Measurements from ENCODE around the gene TCEAL1. TPM values are rescaled to one million over a fixed set of nuclear protein-coding genes. Genes with fewer than 3 reads are reported as not detected.

The TCEAL1 gene, protein sequence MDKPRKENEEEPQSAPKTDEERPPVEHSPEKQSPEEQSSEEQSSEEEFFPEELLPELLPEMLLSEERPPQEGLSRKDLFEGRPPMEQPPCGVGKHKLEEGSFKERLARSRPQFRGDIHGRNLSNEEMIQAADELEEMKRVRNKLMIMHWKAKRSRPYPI
- total RNA-seq (10 to 100 TPM in 2 of 6 donors, 1 to 10 TPM in 4; 5.9 to 14.1 (median 8.8) TPM), polyA plus RNA-seq (10 to 100 TPM; 14.9 to 31.9 TPM)

DNA sequence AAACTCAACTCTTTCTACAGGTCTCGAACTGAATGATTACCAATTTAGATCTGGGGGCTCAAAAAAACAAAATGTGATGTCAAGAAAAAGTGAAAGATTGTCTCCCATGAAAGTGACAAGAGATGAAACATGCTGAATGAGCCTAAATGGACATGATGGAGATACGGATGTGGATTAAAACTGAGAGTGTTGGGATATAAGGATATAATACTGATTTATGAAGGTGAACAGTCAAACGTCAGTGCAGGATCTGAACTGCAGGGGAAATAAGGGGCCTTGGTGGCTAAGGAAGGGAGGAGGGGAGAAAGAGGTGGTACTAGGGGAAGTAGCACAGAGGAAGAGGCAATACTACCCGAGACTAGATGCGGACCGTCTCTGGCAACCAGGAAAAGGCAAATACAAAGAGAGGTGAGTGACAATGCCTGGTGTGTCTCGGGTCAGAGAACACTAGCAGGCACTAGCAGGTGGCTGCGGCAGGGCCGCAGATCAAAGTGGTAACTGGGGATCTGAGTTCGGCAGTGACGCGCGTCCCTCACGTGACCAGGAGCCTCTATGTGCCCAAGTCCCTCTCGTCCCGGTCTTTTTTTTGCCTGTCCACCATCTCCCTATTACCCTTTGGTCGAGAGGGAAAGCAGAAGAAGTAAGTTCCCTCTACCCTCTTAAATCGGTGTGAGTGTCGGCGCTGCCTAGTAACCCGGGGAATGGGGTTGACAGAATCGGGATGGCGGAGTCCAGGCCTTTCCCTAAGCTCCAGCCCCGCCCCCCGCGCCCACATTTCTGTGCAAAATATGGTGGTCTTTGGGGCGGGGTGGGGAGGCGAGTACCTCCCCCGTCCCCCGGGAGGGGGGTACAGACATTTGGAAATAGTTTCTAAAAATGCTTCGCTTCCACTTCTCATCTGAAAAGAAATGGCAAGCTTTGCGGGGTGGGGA, at the start of gene TCEAL1:
Gene TCEAL1, plus strand, starts transcription at position 590 of the 932 bp plus-strand sequence. CDS start 942 bp downstream, outside the sequence.
- WGBS, 2 donors = 2 to 17% methylated on average over 32 of the region's 32 CpGs
- peak; percentile 51 to 74 (median 60) for DNase-seq
- ATAC-seq = peak; percentile 72 to 83 (median 78)
- intact Hi-C loops (cut with DNase I) = no loop called here
- Histone ChIP-seq H3K4me3 (peak within 1 kb of the TSS; percentile 18 to 61 (median 46)), H3K36me3 (no peaks in the 10 kb centered on the region), H3K9me3 (no peaks in the 10 kb centered on the region), H3K27ac (peak within 1 kb of the TSS; percentile 63 to 86 (median 74)), H3K4me1 (peaks cover 0 to 6% (median 6%) of the 10 kb centered on the region in 3 donors), H3K27me3 (peaks cover 0 to 8% (median 0%) of the 10 kb centered on the region in 4 donors)
- no peak for FAIRE-seq
- TF ChIP-seq, protein P1, sequence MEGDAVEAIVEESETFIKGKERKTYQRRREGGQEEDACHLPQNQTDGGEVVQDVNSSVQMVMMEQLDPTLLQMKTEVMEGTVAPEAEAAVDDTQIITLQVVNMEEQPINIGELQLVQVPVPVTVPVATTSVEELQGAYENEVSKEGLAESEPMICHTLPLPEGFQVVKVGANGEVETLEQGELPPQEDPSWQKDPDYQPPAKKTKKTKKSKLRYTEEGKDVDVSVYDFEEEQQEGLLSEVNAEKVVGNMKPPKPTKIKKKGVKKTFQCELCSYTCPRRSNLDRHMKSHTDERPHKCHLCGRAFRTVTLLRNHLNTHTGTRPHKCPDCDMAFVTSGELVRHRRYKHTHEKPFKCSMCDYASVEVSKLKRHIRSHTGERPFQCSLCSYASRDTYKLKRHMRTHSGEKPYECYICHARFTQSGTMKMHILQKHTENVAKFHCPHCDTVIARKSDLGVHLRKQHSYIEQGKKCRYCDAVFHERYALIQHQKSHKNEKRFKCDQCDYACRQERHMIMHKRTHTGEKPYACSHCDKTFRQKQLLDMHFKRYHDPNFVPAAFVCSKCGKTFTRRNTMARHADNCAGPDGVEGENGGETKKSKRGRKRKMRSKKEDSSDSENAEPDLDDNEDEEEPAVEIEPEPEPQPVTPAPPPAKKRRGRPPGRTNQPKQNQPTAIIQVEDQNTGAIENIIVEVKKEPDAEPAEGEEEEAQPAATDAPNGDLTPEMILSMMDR (IDR thresholded peaks at IDR 0.05) = no peak

DNA sequence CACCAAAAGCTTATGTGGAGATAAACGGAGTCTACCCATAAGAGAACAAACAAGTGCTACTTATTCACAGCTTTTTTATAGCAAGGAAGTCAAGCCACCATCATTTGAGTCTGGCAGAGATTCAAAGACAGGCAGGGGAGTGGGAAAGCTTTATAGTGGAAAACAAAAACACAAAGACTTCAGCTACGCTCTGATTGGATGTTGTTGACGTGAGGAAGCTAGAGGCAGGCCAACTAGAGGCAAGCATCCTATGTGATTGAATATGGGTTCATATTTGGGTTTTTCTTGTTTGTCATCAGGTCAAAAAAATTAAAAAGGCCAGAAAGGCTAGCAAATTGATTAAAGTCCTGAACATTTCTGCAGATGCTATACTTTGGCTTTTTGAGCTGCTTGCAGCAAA, 44.2 kb upstream of the TCEAL1 start:
- Histone ChIP-seq H3K27ac (no peak overlapping the region), H3K4me3 (no peak overlapping the region), H3K27me3 (peaks cover 0 to 7% (median 0%) of the 10 kb centered on the region in 4 donors), H3K36me3 (no peaks in the 10 kb centered on the region), H3K9me3 (no peaks in the 10 kb centered on the region), H3K4me1 (no peaks in the 10 kb centered on the region)
- DNase-seq (no peak), FAIRE-seq (no peak), ATAC-seq (no peak)
- TF ChIP-seq, protein P1 (IDR thresholded peaks at IDR 0.05) = no peak
- intact Hi-C loops (cut with DNase I) = no loop called here
- 72 to 86% methylated on average over 3 of the region's 3 CpGs for WGBS, 2 donors

DNA sequence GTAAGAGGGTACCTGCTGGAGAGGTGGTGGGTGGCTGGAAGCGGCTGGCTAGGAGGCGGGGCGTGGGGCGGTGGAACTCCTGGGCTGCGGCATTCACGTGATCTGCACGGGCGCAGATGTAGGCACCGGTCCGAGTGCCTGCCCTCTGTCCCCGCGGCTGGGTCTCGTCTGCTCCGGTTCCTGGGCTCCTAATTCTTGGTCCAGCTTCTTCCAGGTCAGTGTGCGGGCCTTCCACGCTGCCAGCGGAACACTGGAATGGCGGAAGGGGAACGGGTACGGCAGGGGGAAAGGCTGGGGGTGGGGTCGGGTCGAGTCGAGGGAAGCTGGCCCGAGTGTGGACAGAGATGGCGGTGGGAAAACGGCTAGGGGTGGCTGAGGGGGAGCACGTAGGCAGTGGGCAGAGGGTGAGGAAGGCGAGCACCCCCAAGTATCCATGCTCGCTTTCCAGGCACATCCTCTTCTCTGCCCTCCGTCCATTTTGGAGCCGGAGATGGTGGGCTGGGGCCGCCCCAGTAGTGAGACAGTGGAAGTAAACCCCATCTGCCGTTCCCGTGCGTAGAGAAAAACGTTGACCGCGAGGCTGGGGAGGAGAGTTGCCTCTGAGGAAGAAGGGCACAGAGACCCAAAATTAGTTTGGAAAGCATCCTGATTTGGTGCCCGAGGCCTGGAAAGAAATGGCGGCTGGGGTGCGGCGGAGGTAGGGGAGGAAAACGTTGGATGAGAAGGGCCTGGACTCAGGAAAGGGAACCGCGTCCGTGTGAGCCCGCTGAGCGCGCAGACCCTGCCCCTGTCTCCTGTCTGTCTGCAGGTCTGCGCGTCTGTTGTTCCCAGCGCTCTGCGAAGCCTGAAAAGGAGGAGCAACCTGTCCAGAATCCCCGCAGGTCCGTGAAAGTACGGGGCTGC, 43.1 kb upstream of the TCEAL1 start, which contains the start of gene TCEAL4:
Gene TCEAL4, plus strand, starts transcription at position 105 of the 903 bp plus-strand sequence. CDS start 1,161 bp downstream, outside the sequence.
- Histone ChIP-seq H3K4me3 (peak within 1 kb of the TSS; percentile 25 to 52 (median 50)), H3K4me1 (no peaks in the 10 kb centered on the region), H3K36me3 (no peaks in the 10 kb centered on the region), H3K27ac (peak within 1 kb of the TSS; percentile 31 to 74 (median 55)), H3K9me3 (no peaks in the 10 kb centered on the region), H3K27me3 (peaks cover 0 to 4% (median 0%) of the 10 kb centered on the region in 4 donors)
- intact Hi-C loops (cut with DNase I) = no loop called here
- 1 to 26% methylated on average over 46 to 56 of the region's 56 CpGs for WGBS, 2 donors
- DNase-seq (peak; percentile 30 to 76 (median 56)), FAIRE-seq (no peak), ATAC-seq (peak; percentile 91 to 96 (median 95))
- TF ChIP-seq, protein P1 (IDR thresholded peaks at IDR 0.05) = no peak

DNA sequence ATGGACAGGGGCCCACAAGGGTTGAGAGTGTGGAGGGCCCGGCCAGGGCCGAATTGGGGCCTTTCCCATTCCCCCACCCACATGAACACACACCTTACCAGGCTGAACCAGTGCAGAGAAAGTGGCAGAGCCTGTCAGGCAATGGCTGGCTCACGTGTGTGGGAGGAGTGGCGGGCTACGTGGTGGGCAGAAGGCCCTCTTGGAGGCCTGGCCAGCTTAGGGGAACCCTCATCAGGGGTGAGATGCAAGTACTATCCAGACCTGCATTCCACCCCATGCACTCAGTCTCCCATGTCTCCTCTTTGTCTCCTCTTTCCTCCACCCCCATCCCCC, 42.5 kb upstream of the TCEAL1 start:
- ATAC-seq = peak; percentile 38 to 74 (median 69)
- TF ChIP-seq, protein P1 (IDR thresholded peaks at IDR 0.05) = no peak

More for the DNA sequence above, 42.5 kb upstream of the TCEAL1 start:
- Histone ChIP-seq H3K4me1 (no peaks in the 10 kb centered on the region), H3K27ac (peak overlapping the region in 3 of 4 donors; percentile 38 to 74 (median 72)), H3K27me3 (no peaks in the 10 kb centered on the region), H3K9me3 (no peaks in the 10 kb centered on the region), H3K36me3 (no peaks in the 10 kb centered on the region), H3K4me3 (peak overlapping the region; percentile 25 to 52 (median 50))
- DNase-seq (peak in 2 of 6 donors; percentile 29 to 49), FAIRE-seq (no peak)
- intact Hi-C loops (cut with DNase I) = no loop called here
- 7 to 19% methylated on average over 5 of the region's 5 CpGs for WGBS, 2 donors
